Measurements from ENCODE around the gene RPTOR.
"Not testable (repeated sequence)": the region's sequence is repeated elsewhere in the genome, so short reads cannot be mapped to it uniquely, and the experiment has no call there.

RPTOR gene

GRCh38 chr17:80544655-80545498 is at the start of gene RPTOR:
Gene RPTOR (plus strand): TSS chr17:80544838. CDS start chr17:80545630, 792 bp downstream.
- peak; percentile 97 for DNase-seq (ENCODE audit: low spot score)

- no peak for DNase-seq (ENCODE audit: low spot score)
These were observed 46.9 kb upstream of the RPTOR start for GRCh38 chr17:80497726-80498241.

- DNase-seq (ENCODE audit: low spot score): peak; percentile 83
These were observed 46.3 kb upstream of the RPTOR start for GRCh38 chr17:80498242-80498919.

GRCh38 chr17:80498920-80499410 is 45.7 kb upstream of the RPTOR start:
- no peak for DNase-seq (ENCODE audit: low spot score)

- no peak for DNase-seq (ENCODE audit: low spot score)
These were observed 45.1 kb upstream of the RPTOR start for GRCh38 chr17:80499560-80499959.

- no peak for DNase-seq (ENCODE audit: low spot score)
These were observed 44.5 kb upstream of the RPTOR start for GRCh38 chr17:80499961-80500665.

GRCh38 chr17:80501741-80502577 is 42.7 kb upstream of the RPTOR start:
- no peak for DNase-seq (ENCODE audit: low spot score)

GRCh38 chr17:80502578-80502877 is 42.1 kb upstream of the RPTOR start:
- no peak for DNase-seq (ENCODE audit: low spot score)

GRCh38 chr17:80503031-80503430 is 41.6 kb upstream of the RPTOR start:
- DNase-seq (ENCODE audit: low spot score): no peak

- no peak for DNase-seq (ENCODE audit: low spot score)
These were observed 40.7 kb upstream of the RPTOR start for GRCh38 chr17:80503921-80504320.

- DNase-seq (ENCODE audit: low spot score): peak; percentile 85
These were observed 39.8 kb upstream of the RPTOR start for GRCh38 chr17:80504686-80505413.

- DNase-seq (ENCODE audit: low spot score): not testable (repeated sequence)
These were observed 37.5 kb upstream of the RPTOR start for GRCh38 chr17:80507177-80507576.

- no peak for DNase-seq (ENCODE audit: low spot score)
These were observed 36.7 kb upstream of the RPTOR start for GRCh38 chr17:80507965-80508364.

- no peak for DNase-seq (ENCODE audit: low spot score)
These were observed 35.3 kb upstream of the RPTOR start for GRCh38 chr17:80509311-80509710.

- no peak for DNase-seq (ENCODE audit: low spot score)
These were observed 34.5 kb upstream of the RPTOR start for GRCh38 chr17:80510132-80510531.

GRCh38 chr17:80510772-80511171 is 33.9 kb upstream of the RPTOR start:
- DNase-seq (ENCODE audit: low spot score): no peak

GRCh38 chr17:80511222-80512180 is 33.1 kb upstream of the RPTOR start:
- no peak for DNase-seq (ENCODE audit: low spot score)

GRCh38 chr17:80512233-80512632 is 32.4 kb upstream of the RPTOR start:
- DNase-seq (ENCODE audit: low spot score): peak; percentile 93

- no peak for DNase-seq (ENCODE audit: low spot score)
These were observed 31.4 kb upstream of the RPTOR start for GRCh38 chr17:80513201-80513600.

- DNase-seq (ENCODE audit: low spot score): peak; percentile 60
These were observed 30.7 kb upstream of the RPTOR start for GRCh38 chr17:80513892-80514291.
